ENCODE results near the gene CALB2.

DNA sequence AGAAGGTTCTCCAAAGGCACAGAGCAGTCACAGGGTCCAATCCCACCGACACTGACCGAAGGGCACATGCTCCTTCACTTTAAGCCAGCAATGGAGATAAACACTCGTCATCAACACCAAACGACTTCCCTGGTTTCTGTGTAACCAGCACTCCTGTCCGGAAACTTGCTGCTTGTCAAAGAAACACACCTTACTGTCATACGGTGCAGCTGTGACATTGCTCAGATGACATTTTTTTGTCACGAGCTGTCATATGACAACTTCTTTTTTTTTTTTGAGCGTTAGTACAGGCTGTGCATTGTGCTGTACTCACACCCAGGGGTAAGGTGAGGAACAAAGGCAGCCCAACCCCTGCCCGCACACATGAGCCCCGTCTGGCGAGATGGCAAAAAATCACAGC lies 44.2 kb downstream of the CALB2 start:
- TF ChIP-seq MXD1 (CRISPR knock-in tag; IDR thresholded peaks at IDR 0.05) (no peak), GABPB1 (CRISPR knock-in tag; IDR thresholded peaks at IDR 0.05) (no peak)
- TF ChIP-seq, protein P1, sequence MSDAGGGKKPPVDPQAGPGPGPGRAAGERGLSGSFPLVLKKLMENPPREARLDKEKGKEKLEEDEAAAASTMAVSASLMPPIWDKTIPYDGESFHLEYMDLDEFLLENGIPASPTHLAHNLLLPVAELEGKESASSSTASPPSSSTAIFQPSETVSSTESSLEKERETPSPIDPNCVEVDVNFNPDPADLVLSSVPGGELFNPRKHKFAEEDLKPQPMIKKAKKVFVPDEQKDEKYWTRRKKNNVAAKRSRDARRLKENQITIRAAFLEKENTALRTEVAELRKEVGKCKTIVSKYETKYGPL (CRISPR knock-in tag; IDR thresholded peaks at IDR 0.05): no peak
